ENCODE data around the gene ZNF672. TPM values are rescaled to one million over a fixed set of nuclear protein-coding genes. Genes with fewer than 3 reads are reported as not detected.
"Not testable (repeated sequence)": the region's sequence is repeated elsewhere in the genome, so short reads cannot be mapped to it uniquely, and the experiment has no call there.

The ZNF672 gene
- total RNA-seq: 10 to 100 TPM; 31.2 to 35.5 TPM
- 10 to 100 TPM; 16.2 to 22.0 (median 18.7) TPM for polyA plus RNA-seq (ENCODE audit: insufficient read length in 6 of 6)
- long read RNA-seq, donor 1, transcript ZNF672-201 (4 exons, 2,989 nt): major isoform, 12 of 12 reads
- long read RNA-seq, donor 1, partial matches to known transcripts: 0 of 12 reads
- long read RNA-seq, donor 1, other reads (novel, unspliced or antisense): 0 of 12 reads
- long read RNA-seq, donor 2, transcript ZNF672-201 (4 exons, 2,989 nt): major isoform, 5 of 10 reads
- long read RNA-seq, donor 2, partial matches to known transcripts: 5 of 10 reads
- long read RNA-seq, donor 2, other reads (novel, unspliced or antisense): 0 of 10 reads
- long read RNA-seq, donor 3, transcript ZNF672-201 (4 exons, 2,989 nt): major isoform, 5 of 5 reads
- long read RNA-seq, donor 3, partial matches to known transcripts: 0 of 5 reads
- long read RNA-seq, donor 3, other reads (novel, unspliced or antisense): 0 of 5 reads
- long read RNA-seq, donor 4, transcript ZNF672-201 (4 exons, 2,989 nt): major isoform, 5 of 10 reads
- long read RNA-seq, donor 4, partial matches to known transcripts: 0 of 10 reads
- long read RNA-seq, donor 4, other reads (novel, unspliced or antisense): 4 of 10 reads
- long read RNA-seq, donor 5, transcript ZNF672-201 (4 exons, 2,989 nt): major isoform, 6 of 6 reads
- long read RNA-seq, donor 5, partial matches to known transcripts: 0 of 6 reads
- long read RNA-seq, donor 5, other reads (novel, unspliced or antisense): 0 of 6 reads
- long read RNA-seq, donor 6, partial matches to known transcripts: 0 of 3 reads
- long read RNA-seq, donor 6, other reads (novel, unspliced or antisense): 0 of 3 reads
- long read RNA-seq, donor 7, partial matches to known transcripts: 0 of 2 reads
- long read RNA-seq, donor 7, other reads (novel, unspliced or antisense): 0 of 2 reads
- long read RNA-seq, donor 8, transcript ZNF672-201 (4 exons, 2,989 nt): major isoform, 6 of 6 reads
- long read RNA-seq, donor 8, partial matches to known transcripts: 0 of 6 reads
- long read RNA-seq, donor 8, other reads (novel, unspliced or antisense): 0 of 6 reads
- long read RNA-seq, donor 9: 0 reads
- long read RNA-seq, donor 10, partial matches to known transcripts: 0 of 5 reads
- long read RNA-seq, donor 10, other reads (novel, unspliced or antisense): 2 of 5 reads
- long read RNA-seq, donor 11, transcript ZNF672-201 (4 exons, 2,989 nt): major isoform, 21 of 26 reads
- long read RNA-seq, donor 11, partial matches to known transcripts: 5 of 26 reads
- long read RNA-seq, donor 11, other reads (novel, unspliced or antisense): 0 of 26 reads
- long read RNA-seq, donor 12, transcript ZNF672-201 (4 exons, 2,989 nt): major isoform, 5 of 5 reads
- long read RNA-seq, donor 12, partial matches to known transcripts: 0 of 5 reads
- long read RNA-seq, donor 12, other reads (novel, unspliced or antisense): 0 of 5 reads

DNA sequence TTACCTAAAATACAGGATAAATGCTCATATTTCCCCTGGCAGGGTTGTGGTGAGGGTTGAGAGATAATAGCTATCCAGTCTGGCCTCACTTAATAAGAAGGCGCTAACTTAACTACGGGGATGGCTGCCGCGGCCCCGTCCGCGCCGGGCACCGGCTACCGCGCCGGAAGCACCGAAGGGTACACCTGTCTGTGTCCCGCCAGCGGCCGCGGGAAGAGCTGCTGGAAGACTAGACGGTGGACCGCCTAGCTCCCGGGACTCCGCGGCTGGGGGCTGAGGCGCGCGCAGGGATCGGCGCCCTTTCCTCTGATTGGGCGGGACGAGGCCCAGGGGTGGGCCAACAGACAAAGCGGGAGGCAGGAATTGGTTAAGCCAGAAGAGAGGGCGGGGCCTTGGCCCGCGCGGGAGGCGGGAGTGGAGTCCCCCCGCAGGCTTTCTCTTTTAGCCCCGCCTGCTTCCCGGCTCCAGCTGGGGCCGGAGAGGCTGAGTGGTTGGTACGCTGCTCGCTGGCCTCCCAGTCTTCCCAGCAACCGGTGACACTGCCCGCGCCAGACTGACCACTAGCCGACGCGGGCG, at the start of gene ZNF672:
ZNF672 (plus strand) TSS at position 444 of the 576 bp plus-strand sequence. CDS start 9,051 bp downstream, outside the sequence.
- Histone ChIP-seq H3K4me3 (peak within 1 kb of the TSS; percentile 77 to 86), H3K27ac (peak within 1 kb of the TSS; percentile 100), H3K27me3 (no peaks in the 10 kb centered on the region), H3K9me3 (no peaks in the 10 kb centered on the region), H3K36me3 (peaks cover 0 to 5% of the 10 kb centered on the region in 2 donors), H3K4me1 (peaks cover 10 to 48% of the 10 kb centered on the region in 2 donors)
- TF ChIP-seq, protein P1, sequence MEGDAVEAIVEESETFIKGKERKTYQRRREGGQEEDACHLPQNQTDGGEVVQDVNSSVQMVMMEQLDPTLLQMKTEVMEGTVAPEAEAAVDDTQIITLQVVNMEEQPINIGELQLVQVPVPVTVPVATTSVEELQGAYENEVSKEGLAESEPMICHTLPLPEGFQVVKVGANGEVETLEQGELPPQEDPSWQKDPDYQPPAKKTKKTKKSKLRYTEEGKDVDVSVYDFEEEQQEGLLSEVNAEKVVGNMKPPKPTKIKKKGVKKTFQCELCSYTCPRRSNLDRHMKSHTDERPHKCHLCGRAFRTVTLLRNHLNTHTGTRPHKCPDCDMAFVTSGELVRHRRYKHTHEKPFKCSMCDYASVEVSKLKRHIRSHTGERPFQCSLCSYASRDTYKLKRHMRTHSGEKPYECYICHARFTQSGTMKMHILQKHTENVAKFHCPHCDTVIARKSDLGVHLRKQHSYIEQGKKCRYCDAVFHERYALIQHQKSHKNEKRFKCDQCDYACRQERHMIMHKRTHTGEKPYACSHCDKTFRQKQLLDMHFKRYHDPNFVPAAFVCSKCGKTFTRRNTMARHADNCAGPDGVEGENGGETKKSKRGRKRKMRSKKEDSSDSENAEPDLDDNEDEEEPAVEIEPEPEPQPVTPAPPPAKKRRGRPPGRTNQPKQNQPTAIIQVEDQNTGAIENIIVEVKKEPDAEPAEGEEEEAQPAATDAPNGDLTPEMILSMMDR (IDR thresholded peaks at IDR 0.05): peak in 1 of 2 donors; percentile 18
- DNase-seq (peak; percentile 97 to 99 (median 99)), ATAC-seq (peak; percentile 93)
- intact Hi-C loops (cut with DNase I): no loop called here

DNA sequence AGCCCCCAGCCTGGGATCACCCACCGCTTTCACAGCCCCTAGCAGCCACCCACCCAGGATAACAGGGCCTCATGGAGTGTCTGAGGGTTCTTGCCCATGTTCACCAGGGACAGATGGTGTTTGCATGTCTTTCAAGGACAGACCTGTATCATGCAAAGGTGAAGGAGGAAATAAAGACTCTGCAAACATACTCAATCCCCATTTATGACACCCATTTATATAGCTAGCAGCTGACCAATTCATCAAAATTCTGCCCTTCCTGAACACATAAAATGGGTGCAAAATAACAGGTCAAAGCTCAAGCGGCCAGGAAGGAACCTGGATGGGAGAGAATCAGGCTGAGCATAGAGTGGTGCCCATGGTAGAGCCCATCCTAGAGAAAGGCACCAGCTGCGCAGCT, 49.7 kb upstream of the ZNF672 start:
- intact Hi-C loops (cut with DNase I): no loop called here
- peaks cover 0 to 11% of the 10 kb centered on the region in 2 donors for H3K4me1 ChIP-seq
- no peak for ATAC-seq
- H3K9me3 ChIP-seq: no peaks in the 10 kb centered on the region
- TF ChIP-seq, protein P1 (IDR thresholded peaks at IDR 0.05): no peak
- peaks cover 0 to 7% of the 10 kb centered on the region in 2 donors for H3K27me3 ChIP-seq
- H3K27ac ChIP-seq: no peak overlapping the region
- H3K36me3 ChIP-seq: no peaks in the 10 kb centered on the region
- H3K4me3 ChIP-seq: no peak overlapping the region
- no peak for DNase-seq

DNA sequence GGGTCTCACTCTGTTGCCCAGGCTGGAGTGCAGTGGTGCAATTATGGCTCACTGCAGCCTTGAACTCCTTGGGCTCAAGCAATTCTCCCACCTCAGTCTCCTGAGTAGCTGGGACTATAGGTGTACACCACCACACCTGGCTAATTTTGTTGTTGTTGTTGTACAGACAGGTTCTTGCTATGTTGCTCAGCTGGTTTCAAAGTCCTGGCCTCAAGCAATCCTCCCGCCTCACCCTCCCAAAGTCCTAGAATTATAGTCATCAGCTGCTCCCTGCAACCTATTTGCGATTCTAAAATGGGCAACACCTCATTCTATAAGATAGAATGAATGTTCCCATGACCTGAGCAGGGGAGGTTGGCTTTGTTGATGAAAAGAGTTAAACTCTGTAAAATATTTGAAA, 48.7 kb upstream of the ZNF672 start:
- intact Hi-C loops (cut with DNase I): not testable (repeated sequence)

DNA sequence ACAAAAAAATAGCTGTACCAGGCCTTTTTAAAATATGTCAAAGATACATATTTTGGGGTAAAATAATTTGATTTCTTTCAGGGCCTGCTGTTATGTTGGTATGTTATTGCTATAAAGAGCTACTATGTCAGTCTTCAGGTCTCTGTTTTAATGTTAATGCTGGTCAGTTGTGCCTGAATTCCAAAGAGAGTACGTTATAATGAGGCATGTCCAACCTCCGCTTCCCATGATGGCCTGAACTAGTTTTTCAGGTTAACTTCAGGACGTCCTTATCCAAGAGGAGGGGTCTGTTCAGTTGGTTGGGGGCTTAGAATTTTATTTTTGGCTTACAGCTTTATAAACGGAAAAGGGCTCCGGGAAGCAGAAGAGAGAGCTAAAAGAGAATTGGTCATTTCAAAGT, 47.6 kb upstream of the ZNF672 start:
- no peak overlapping the region for H3K4me3 ChIP-seq
- H3K27me3 ChIP-seq: no peaks in the 10 kb centered on the region
- H3K27ac ChIP-seq: no peak overlapping the region
- no peak for ATAC-seq
- H3K4me1 ChIP-seq: peaks cover 0 to 11% of the 10 kb centered on the region in 2 donors
- DNase-seq: no peak
- TF ChIP-seq, protein P1 (IDR thresholded peaks at IDR 0.05): no peak
- intact Hi-C loops (cut with DNase I): no loop called here
- H3K9me3 ChIP-seq: peaks cover 0 to 5% of the 10 kb centered on the region in 2 donors
- no peaks in the 10 kb centered on the region for H3K36me3 ChIP-seq

More for the DNA sequence above, 48.7 kb upstream of the ZNF672 start:
- not testable (repeated sequence) for H3K27ac ChIP-seq, H3K27me3 ChIP-seq, H3K9me3 ChIP-seq, ATAC-seq, H3K4me3 ChIP-seq, DNase-seq, H3K36me3 ChIP-seq
- peaks cover 0 to 11% of the 10 kb centered on the region in 2 donors for H3K4me1 ChIP-seq

DNA sequence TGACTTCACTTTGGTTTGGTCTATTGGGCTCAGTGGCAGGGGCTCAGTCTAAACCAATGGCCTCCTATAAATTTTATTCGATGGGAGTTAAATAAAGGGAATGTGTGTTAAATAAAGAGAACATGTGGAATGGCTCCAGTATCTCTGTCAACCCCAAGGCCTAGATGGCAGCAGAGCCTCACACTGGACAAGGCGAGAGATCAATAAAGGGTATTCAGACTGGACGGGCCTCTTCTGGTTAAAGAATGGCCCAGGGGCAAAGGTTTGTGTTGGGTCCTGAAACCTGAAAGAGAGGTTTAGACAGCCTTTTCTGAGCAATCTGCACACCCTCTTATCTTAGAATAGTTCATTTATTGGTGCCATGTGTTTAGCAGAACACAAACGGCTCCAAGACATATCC, 47.0 kb upstream of the ZNF672 start:
- ATAC-seq (no peak), DNase-seq (no peak)
- Histone ChIP-seq H3K27ac (peak overlapping the region in 1 of 2 donors; percentile 57), H3K27me3 (no peaks in the 10 kb centered on the region), H3K9me3 (peaks cover 0 to 5% of the 10 kb centered on the region in 2 donors), H3K4me3 (no peak overlapping the region), H3K4me1 (peaks cover 0 to 10% of the 10 kb centered on the region in 2 donors), H3K36me3 (no peaks in the 10 kb centered on the region)
- TF ChIP-seq, protein P1 (IDR thresholded peaks at IDR 0.05): no peak
- intact Hi-C loops (cut with DNase I): no loop called here

All from left lung (tissue), 14 donors.